HCT116 (cell line): Measurements from ENCODE around the gene MANBA. TPM values are rescaled to one million over a fixed set of nuclear protein-coding genes. Genes with fewer than 3 reads are reported as not detected.
A peak's percentile ranks its signal among the peaks of the same experiment; 100 is the strongest.

Experiments
- ATAC-seq: fragments of 200-7000 bp; cut with Tn5 transposase; 2 replicates; pipeline ENCODE4 v1.9.1; 2020; ENCODE audit warnings: mild to moderate bottlenecking, moderate library complexity
- BruUV-seq: library from RNA; stranded (reverse); fragments of 400-500 nt; replicated peaks from 2 replicates; lab custom pipeline; 2021; lab: Mats Ljungman, UMichigan
- CTCF ChIA-PET: fragments of 300-600 bp; sonication (Branson Sonifier 250); formaldehyde crosslinking; loops from one replicate; lab custom pipeline; 2021; ENCODE audit warnings: antibody characterized with exemption; lab: Charles Lee
- POLR2A ChIA-PET: fragments of 300-600, 350-600 bp; sonication (Branson Sonifier 250); formaldehyde crosslinking; loops from one replicate; lab custom pipeline; 2021; ENCODE audit warnings: antibody characterized with exemption; lab: Charles Lee
- RAD21 ChIA-PET, 2 experiments: fragments of 300-600 bp; sonication (Branson Sonifier 250); formaldehyde crosslinking; loops; one replicate each; lab custom pipeline; 2023; ENCODE audit warnings: low total read pairs in 2 of 2; ENCODE audit not compliant: uncharacterized antibody in 2 of 2, unreplicated experiment in 2 of 2, low non-redundant PET in 1 of 2; lab: Charles Lee
- DNase-seq: peaks from one replicate; pipeline ENCODE4 v3.0.0-alpha.2; 2010; ENCODE audit warnings: low read depth, low spot score
- H2AFZ ChIP-seq: fragments of 200-600 bp; shearing (Covaris generic), sonication (generic); 2 replicates; pipeline ENCODE4 v1.6.1; 2017; ENCODE audit warnings: low read depth, mixed run types, mixed read lengths, antibody characterized with exemption, low read length; ENCODE audit not compliant: poor library complexity, severe bottlenecking
- H3K27ac ChIP-seq: 2 replicates; pipeline ENCODE4 v1.5.1; 2012; ENCODE audit warnings: low read depth, low read length
- H3K27me3 ChIP-seq: fragments of 200-600 bp; sonication (generic); 2 replicates; pipeline ENCODE4 v1.6.1; 2016; ENCODE audit warnings: mixed run types, low read length, mixed read lengths; ENCODE audit not compliant: insufficient read depth
- H3K36me3 ChIP-seq, 2 experiments: fragments of 200-500 bp in 1 of 2; fragments of 200-600 bp in 1 of 2; sonication (Bioruptor generic) in 1 of 2; sonication (generic) in 1 of 2; 2 replicates each; pipeline versions ENCODE4 v1.5.1 to v1.6.1; 2014 to 2016; ENCODE audit warnings: low read length in 2 of 2, inconsistent platforms in 1 of 2, mixed read lengths in 1 of 2, mixed run types in 1 of 2; ENCODE audit not compliant: insufficient read depth in 2 of 2, control insufficient read depth in 1 of 2
- H3K4me1 ChIP-seq, 2 experiments: fragments of 200-600 bp in 1 of 2; sonication (generic) in 1 of 2; 2 replicates each; pipeline versions ENCODE4 v1.5.1 to v1.6.1; 2012 to 2017; ENCODE audit warnings: low read length in 2 of 2, inconsistent platforms in 1 of 2, mild to moderate bottlenecking in 1 of 2, mixed read lengths in 1 of 2, mixed run types in 1 of 2, moderate library complexity in 1 of 2; ENCODE audit not compliant: insufficient read depth in 2 of 2, control insufficient read depth in 1 of 2
- H3K4me2 ChIP-seq: fragments of 200-600 bp; sonication (generic); 2 replicates; pipeline ENCODE4 v1.6.1; 2017; ENCODE audit warnings: mixed run types, low read length, mixed read lengths
- H3K4me3 ChIP-seq, 2 experiments: fragments of 200-600 bp in 1 of 2; sonication (generic) in 1 of 2; replicated peaks in 1 of 2; 2 replicates each; pipeline ENCODE4 v1.5.1; 2011 to 2016; ENCODE audit warnings: low read length in 2 of 2, control low read depth in 1 of 2, low read depth in 1 of 2, mild to moderate bottlenecking in 1 of 2, mixed read lengths in 1 of 2, mixed run types in 1 of 2
- H3K79me2 ChIP-seq: fragments of 200-600 bp; sonication (generic); 2 replicates; pipeline ENCODE4 v1.6.1; 2017; ENCODE audit warnings: mild to moderate bottlenecking, mixed run types, low read length, moderate library complexity, mixed read lengths; ENCODE audit not compliant: insufficient read depth
- H3K9ac ChIP-seq: fragments of 200-600 bp; sonication (generic); 2 replicates; pipeline ENCODE4 v1.6.1; 2016; ENCODE audit warnings: low read length, mixed read lengths
- H3K9me2 ChIP-seq: fragments of 200-600 bp; sonication (generic), shearing (Covaris generic); 2 replicates; pipeline ENCODE4 v1.6.1; 2017; ENCODE audit warnings: mixed run types, mild to moderate bottlenecking, moderate library complexity; ENCODE audit not compliant: insufficient read depth
- H3K9me3 ChIP-seq, 2 experiments: fragments of 200-500 bp in 1 of 2; fragments of 200-600 bp in 1 of 2; sonication (Bioruptor generic) in 1 of 2; sonication (generic) in 1 of 2; 2 replicates each; pipeline ENCODE4 v1.6.1; 2014 to 2017; ENCODE audit warnings: low read length in 2 of 2, mixed read lengths in 2 of 2, inconsistent platforms in 1 of 2, low read depth in 1 of 2, mild to moderate bottlenecking in 1 of 2, mixed run types in 1 of 2, moderate library complexity in 1 of 2; ENCODE audit not compliant: control insufficient read depth in 1 of 2, insufficient read depth in 1 of 2
- H4K20me1 ChIP-seq: fragments of 200-600 bp; sonication (generic), shearing (Covaris generic); 2 replicates; pipeline ENCODE4 v1.6.1; 2017; ENCODE audit warnings: mixed run types, mild to moderate bottlenecking, moderate library complexity; ENCODE audit not compliant: insufficient read depth
- CBX3 ChIP-seq: IDR thresholded peaks from 2 replicates; pipeline ENCODE4 v1.6.1; 2012; ENCODE audit warnings: low read depth
- EZH2 ChIP-seq: fragments of 200-600 bp; sonication (generic); IDR thresholded peaks from 2 replicates; pipeline ENCODE4 v1.6.1; 2017; ENCODE audit warnings: antibody characterized with exemption, mixed run types
- FOSL1 ChIP-seq: IDR thresholded peaks from 2 replicates; pipeline ENCODE4 v1.6.1; 2012; ENCODE audit warnings: low read depth
- JUND ChIP-seq: IDR thresholded peaks from 2 replicates; pipeline ENCODE4 v1.6.1; 2012
- RAD21 ChIP-seq: IDR thresholded peaks from 2 replicates; pipeline ENCODE4 v1.6.1; 2012; ENCODE audit warnings: low read depth, mild to moderate bottlenecking
- SP1 ChIP-seq: IDR thresholded peaks from 2 replicates; pipeline ENCODE4 v1.6.1; 2012; ENCODE audit warnings: low read depth
- TCF7L2 ChIP-seq: IDR thresholded peaks from 2 replicates; pipeline ENCODE4 v1.7.0; 2011; ENCODE audit warnings: borderline replicate concordance, inconsistent platforms; ENCODE audit not compliant: insufficient read depth, insufficient read length; ENCODE audit errors: extremely low read depth
- YY1 ChIP-seq: IDR thresholded peaks from 2 replicates; pipeline ENCODE4 v1.6.1; 2011; ENCODE audit warnings: low read length, low read depth, moderate library complexity, mild to moderate bottlenecking; ENCODE audit not compliant: insufficient replicate concordance; ENCODE audit errors: extremely low read depth
- intact Hi-C: fragments of 100-400 bp; cut with micrococcal nuclease; formaldehyde crosslinking; loops from 2 replicates; pipeline ENCODE4 v1.10.0; 2022
- total RNA-seq: library from RNA; stranded (reverse); gene quantifications from one replicate; pipeline ENCODE4 v1.2.1, GENCODE V29; 2021; ENCODE audit not compliant: unreplicated experiment
- TF ChIP-seq, protein P1 (sequence below): IDR thresholded peaks from 2 replicates; pipeline ENCODE4 v1.6.1; 2012; ENCODE audit warnings: low read depth

Gene MANBA
- total RNA-seq, 1 experiment from 2014 or later: 21.3 TPM

DNA sequence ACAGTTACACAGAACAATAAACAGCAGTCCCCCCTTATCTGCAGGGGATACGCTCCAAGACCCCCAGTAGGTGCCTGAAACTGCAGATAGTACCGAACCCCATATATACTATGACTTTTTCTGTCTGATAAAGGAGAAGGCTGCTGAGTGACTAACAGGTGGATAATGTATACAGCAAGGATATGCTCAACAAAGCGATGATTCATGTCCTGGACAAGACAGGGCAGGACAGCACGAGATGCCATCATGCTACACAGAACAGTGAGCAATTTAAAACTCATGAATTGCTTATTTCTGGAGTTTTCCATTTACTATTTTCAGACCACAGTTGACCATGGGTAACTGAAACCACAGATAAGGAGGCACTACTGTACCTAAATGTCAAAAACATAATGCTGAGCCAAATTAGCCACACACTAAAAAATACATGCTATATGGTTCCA lies 76.1 kb downstream of the MANBA start:
- Histone ChIP-seq H3K27me3 (no peaks in the 10 kb centered on the region), H3K79me2 (no peaks in the 10 kb centered on the region), H4K20me1 (no peaks in the 10 kb centered on the region), H3K4me3 (no peak overlapping the region), H3K9me2 (no peaks in the 10 kb centered on the region), H3K9ac (no peak overlapping the region), H2AFZ (no peak overlapping the region), H3K27ac (no peak overlapping the region), H3K4me2 (peak overlapping the region; percentile 21), H3K4me1 (peaks cover 0 to 38% of the 10 kb centered on the region in 2 experiments; a peak in 2 of 4 replicates), H3K36me3 (0 out of 4 replicates have a peak, but pooled peaks cover 0 to 2% of the 10 kb centered on the region in 2 experiments), H3K9me3 (no peaks in the 10 kb centered on the region)
- ATAC-seq (peak; percentile 71; the same call in 1 of the 2 replicates), DNase-seq (peak; percentile 16)
- ChIA-PET POLR2A (no interaction called here), RAD21 (no interaction called here), CTCF (no interaction called here)
- intact Hi-C loops: no loop called here
- BruUV-seq: no TSS peak
- no peak for TF ChIP-seq RAD21
- TF ChIP-seq YY1: no peak
- peak; percentile 39; the same call in 1 of the 2 replicates for TF ChIP-seq SP1
- TF ChIP-seq JUND: peak; percentile 51
- TF ChIP-seq, protein P1, sequence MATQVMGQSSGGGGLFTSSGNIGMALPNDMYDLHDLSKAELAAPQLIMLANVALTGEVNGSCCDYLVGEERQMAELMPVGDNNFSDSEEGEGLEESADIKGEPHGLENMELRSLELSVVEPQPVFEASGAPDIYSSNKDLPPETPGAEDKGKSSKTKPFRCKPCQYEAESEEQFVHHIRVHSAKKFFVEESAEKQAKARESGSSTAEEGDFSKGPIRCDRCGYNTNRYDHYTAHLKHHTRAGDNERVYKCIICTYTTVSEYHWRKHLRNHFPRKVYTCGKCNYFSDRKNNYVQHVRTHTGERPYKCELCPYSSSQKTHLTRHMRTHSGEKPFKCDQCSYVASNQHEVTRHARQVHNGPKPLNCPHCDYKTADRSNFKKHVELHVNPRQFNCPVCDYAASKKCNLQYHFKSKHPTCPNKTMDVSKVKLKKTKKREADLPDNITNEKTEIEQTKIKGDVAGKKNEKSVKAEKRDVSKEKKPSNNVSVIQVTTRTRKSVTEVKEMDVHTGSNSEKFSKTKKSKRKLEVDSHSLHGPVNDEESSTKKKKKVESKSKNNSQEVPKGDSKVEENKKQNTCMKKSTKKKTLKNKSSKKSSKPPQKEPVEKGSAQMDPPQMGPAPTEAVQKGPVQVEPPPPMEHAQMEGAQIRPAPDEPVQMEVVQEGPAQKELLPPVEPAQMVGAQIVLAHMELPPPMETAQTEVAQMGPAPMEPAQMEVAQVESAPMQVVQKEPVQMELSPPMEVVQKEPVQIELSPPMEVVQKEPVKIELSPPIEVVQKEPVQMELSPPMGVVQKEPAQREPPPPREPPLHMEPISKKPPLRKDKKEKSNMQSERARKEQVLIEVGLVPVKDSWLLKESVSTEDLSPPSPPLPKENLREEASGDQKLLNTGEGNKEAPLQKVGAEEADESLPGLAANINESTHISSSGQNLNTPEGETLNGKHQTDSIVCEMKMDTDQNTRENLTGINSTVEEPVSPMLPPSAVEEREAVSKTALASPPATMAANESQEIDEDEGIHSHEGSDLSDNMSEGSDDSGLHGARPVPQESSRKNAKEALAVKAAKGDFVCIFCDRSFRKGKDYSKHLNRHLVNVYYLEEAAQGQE: no peak
- TF ChIP-seq EZH2: no peak
- no peak for TF ChIP-seq CBX3
- TF ChIP-seq FOSL1: no peak
- no peak for TF ChIP-seq TCF7L2
